HEK293T (cell line): ENCODE data around the gene DNAH3.
"Not testable (repeated sequence)": the region's sequence is repeated elsewhere in the genome, so short reads cannot be mapped to it uniquely, and the experiment has no call there.

ENCODE experiments used
- CTCF ChIA-PET: fragments of 350-600 bp; formaldehyde crosslinking; extraction: SDS; loops from one replicate; lab custom pipeline; 2021; ENCODE audit warnings: antibody characterized with exemption, inconsistent platforms; lab: Yijun Ruan, JAX
- POLR2A ChIA-PET: fragments of 350-600 bp; formaldehyde crosslinking; extraction: SDS; loops from one replicate; lab custom pipeline; 2020; ENCODE audit warnings: antibody characterized with exemption, inconsistent platforms; lab: Yijun Ruan, JAX
- DNase-seq: peaks from one replicate; pipeline ENCODE4 v3.0.0; 2012; ENCODE audit warnings: mixed read lengths; ENCODE audit errors: extremely low spot score
- ARNT ChIP-seq: fragments of 450-650 bp; IDR thresholded peaks from 2 replicates; pipeline ENCODE4 v1.6.1; 2017; ENCODE audit warnings: mild to moderate bottlenecking
- BHLHE40 ChIP-seq: fragments of 450-650 bp; IDR thresholded peaks from 2 replicates; pipeline ENCODE4 v1.6.1; 2016; ENCODE audit warnings: mild to moderate bottlenecking, moderate library complexity, borderline replicate concordance
- CTBP1 ChIP-seq: fragments of 450-650 bp; IDR thresholded peaks from 2 replicates; pipeline ENCODE4 v1.6.1; 2016; ENCODE audit warnings: borderline replicate concordance
- ELF4 ChIP-seq: fragments of 450-650 bp; IDR thresholded peaks from 2 replicates; pipeline ENCODE4 v1.6.1; 2017; ENCODE audit warnings: antibody characterized with exemption
- FOXA1 ChIP-seq: fragments of 450-650 bp; IDR thresholded peaks from 2 replicates; pipeline ENCODE4 v1.6.1; 2016; ENCODE audit warnings: mild to moderate bottlenecking
- FOXK2 ChIP-seq: fragments of 450-650 bp; IDR thresholded peaks from 2 replicates; pipeline ENCODE4 v1.6.1; 2016; ENCODE audit warnings: mild to moderate bottlenecking
- FOXM1 ChIP-seq: fragments of 450-650 bp; IDR thresholded peaks from 2 replicates; pipeline ENCODE4 v1.6.1; 2017; ENCODE audit warnings: mild to moderate bottlenecking, borderline replicate concordance
- HDGF ChIP-seq: fragments of 450-650 bp; IDR thresholded peaks from 2 replicates; pipeline ENCODE4 v1.6.1; 2017; ENCODE audit warnings: antibody characterized with exemption, borderline replicate concordance
- L3MBTL2 ChIP-seq: fragments of 450-650 bp; conservative IDR thresholded peaks from 2 replicates; pipeline ENCODE4 v1.6.1; 2016; ENCODE audit warnings: mild to moderate bottlenecking
- LEF1 ChIP-seq: fragments of 450-650 bp; IDR thresholded peaks from 2 replicates; pipeline ENCODE4 v1.6.1; 2017; ENCODE audit warnings: mild to moderate bottlenecking, borderline replicate concordance
- NFRKB ChIP-seq: fragments of 450-650 bp; IDR thresholded peaks from 2 replicates; pipeline ENCODE4 v1.6.1; 2016; ENCODE audit warnings: mild to moderate bottlenecking, moderate library complexity
- PKNOX1 ChIP-seq: fragments of 450-650 bp; IDR thresholded peaks from 2 replicates; pipeline ENCODE4 v1.6.1; 2016
- SP1 ChIP-seq: fragments of 450-650 bp; IDR thresholded peaks from 2 replicates; pipeline ENCODE4 v1.6.1; 2017
- SUZ12 ChIP-seq: fragments of 450-650 bp; IDR thresholded peaks from 2 replicates; pipeline ENCODE4 v1.6.1; 2016; ENCODE audit warnings: mild to moderate bottlenecking
- TARDBP ChIP-seq: fragments of 450-650 bp; IDR thresholded peaks from 2 replicates; pipeline ENCODE4 v1.6.1; 2016
- ZNF384 ChIP-seq: fragments of 450-650 bp; IDR thresholded peaks from 2 replicates; pipeline ENCODE4 v1.6.1; 2016

Gene DNAH3

GRCh38 chr16:21150375-21151001 lies at the start of gene DNAH3:
TSS of gene DNAH3 (minus strand) at chr16:21150846. CDS start at chr16:21150319, 527 bp downstream.
- POLR2A ChIA-PET, result no interaction called here
- no peak for TF ChIP-seq TARDBP
- TF ChIP-seq L3MBTL2, result no peak
- TF ChIP-seq SP1, result no peak
- no peak for TF ChIP-seq SUZ12
- no peak for TF ChIP-seq HDGF
- no peak for TF ChIP-seq BHLHE40
- no peak for TF ChIP-seq PKNOX1
- no peak for TF ChIP-seq ARNT
- no peak for TF ChIP-seq NFRKB
- CTCF ChIA-PET, result no interaction called here

GRCh38 chr16:21199607-21200218 lies 49.1 kb upstream of the DNAH3 start:
- POLR2A ChIA-PET, result no interaction called here
- CTCF ChIA-PET, result no interaction called here
- no peak for DNase-seq
- TF ChIP-seq NFRKB (no peak), SUZ12 (no peak), TARDBP (no peak), ELF4 (no peak), ARNT (no peak), PKNOX1 (no peak), HDGF (no peak), L3MBTL2 (no peak), LEF1 (no peak), BHLHE40 (no peak)

More at GRCh38 chr16:21150375-21151001, at the start of gene DNAH3:
- DNase-seq, result no peak

GRCh38 chr16:21197621-21198020 lies 47.0 kb upstream of the DNAH3 start:
- CTCF ChIA-PET, result no interaction called here
- POLR2A ChIA-PET, result interaction anchor here (1.2 kb wide), 1 partner anchor 40 kb away, joined by 3 read pairs; no protein-coding TSS in a partner anchor

GRCh38 chr16:21197112-21197511 lies 46.5 kb upstream of the DNAH3 start:
- DNase-seq, result no peak
- TF ChIP-seq ARNT (no peak), NFRKB (no peak), ZNF384 (no peak), BHLHE40 (no peak), SP1 (no peak), FOXA1 (no peak), SUZ12 (no peak), TARDBP (no peak), PKNOX1 (no peak), HDGF (no peak), LEF1 (no peak), L3MBTL2 (no peak), CTBP1 (no peak), ELF4 (no peak), FOXK2 (no peak), FOXM1 (no peak)
- CTCF ChIA-PET, result interaction anchor here (0.6 kb wide), 1 partner anchor 8 kb away, joined by 3 read pairs; no protein-coding TSS in a partner anchor
- POLR2A ChIA-PET, result interaction anchor here (1.2 kb wide), 1 partner anchor 39 kb away, joined by 3 read pairs; no protein-coding TSS in a partner anchor

More at GRCh38 chr16:21197621-21198020, 47.0 kb upstream of the DNAH3 start:
- TF ChIP-seq LEF1, result no peak
- DNase-seq, result no peak

- POLR2A ChIA-PET, result interaction anchor here (1.7 kb wide), 1 partner anchor 105 kb away, joined by 3 read pairs; no protein-coding TSS in a partner anchor
- DNase-seq, result not testable (repeated sequence)
- CTCF ChIA-PET, result interaction anchor here (0.7 kb wide), 1 partner anchor 79 kb away, joined by 3 read pairs; no protein-coding TSS in a partner anchor
Measured at GRCh38 chr16:21195330-21195729, 44.7 kb upstream of the DNAH3 start.

- ChIA-PET POLR2A (interaction anchor here (1.7 kb wide), 1 partner anchor 106 kb away, joined by 3 read pairs; no protein-coding TSS in a partner anchor), CTCF (interaction anchor here (0.7 kb wide), 1 partner anchor 79 kb away, joined by 3 read pairs; no protein-coding TSS in a partner anchor)
- TF ChIP-seq FOXA1 (no peak), ZNF384 (no peak), HDGF (no peak), L3MBTL2 (no peak), FOXM1 (no peak), NFRKB (no peak), LEF1 (no peak), SUZ12 (no peak), SP1 (no peak), BHLHE40 (no peak), ELF4 (no peak), FOXK2 (no peak), PKNOX1 (no peak), ARNT (no peak), TARDBP (no peak), CTBP1 (no peak)
- no peak for DNase-seq
Measured at GRCh38 chr16:21194771-21195301, 44.2 kb upstream of the DNAH3 start.
